Gastrocnemius medialis (tissue), 4 donors: ENCODE results near the gene ERC1.

ENCODE experiments used
- CTCF ChIP-seq, 5 experiments: fragments of 450-650 bp in 3 of 5; fragments of 200-600 bp in 2 of 5; sonication (generic) in 2 of 5; IDR thresholded peaks in 4 of 5; conservative IDR thresholded peaks in 1 of 5; 1 replicate in 4 of 5; 2 replicates in 1 of 5; pipeline ENCODE4 v1.5.1; 2016 to 2019; ENCODE audit warnings: antibody characterized with exemption in 5 of 5, mild to moderate bottlenecking in 3 of 5, moderate library complexity in 3 of 5
- POLR2A ChIP-seq, 2 donors: fragments of 450-650 bp; IDR thresholded peaks; one replicate each; pipeline ENCODE4 v1.6.1; 2017; ENCODE audit warnings: antibody characterized with exemption in 2 of 2, mild to moderate bottlenecking in 2 of 2, moderate library complexity in 2 of 2

GRCh38 chr12:946212-946611 lies 44.8 kb upstream of the ERC1 start:
- no peak for TF ChIP-seq CTCF (IDR thresholded peaks at IDR 0.05 in 4 of 5, conservative IDR thresholded peaks at IDR 0.05 in 1 of 5)
- TF ChIP-seq POLR2A (IDR thresholded peaks at IDR 0.05), result no peak
